ENCODE results near the gene DDX1. TPM values are rescaled to one million over a fixed set of nuclear protein-coding genes. Genes with fewer than 3 reads are reported as not detected.

The DDX1 gene
- total and polyA plus RNA-seq, 10 of the 15 experiments (the other 5 are each of a cell fraction or from before 2014, with no cell fraction given), result 53.2 to 134 (median 85.6) TPM

DNA sequence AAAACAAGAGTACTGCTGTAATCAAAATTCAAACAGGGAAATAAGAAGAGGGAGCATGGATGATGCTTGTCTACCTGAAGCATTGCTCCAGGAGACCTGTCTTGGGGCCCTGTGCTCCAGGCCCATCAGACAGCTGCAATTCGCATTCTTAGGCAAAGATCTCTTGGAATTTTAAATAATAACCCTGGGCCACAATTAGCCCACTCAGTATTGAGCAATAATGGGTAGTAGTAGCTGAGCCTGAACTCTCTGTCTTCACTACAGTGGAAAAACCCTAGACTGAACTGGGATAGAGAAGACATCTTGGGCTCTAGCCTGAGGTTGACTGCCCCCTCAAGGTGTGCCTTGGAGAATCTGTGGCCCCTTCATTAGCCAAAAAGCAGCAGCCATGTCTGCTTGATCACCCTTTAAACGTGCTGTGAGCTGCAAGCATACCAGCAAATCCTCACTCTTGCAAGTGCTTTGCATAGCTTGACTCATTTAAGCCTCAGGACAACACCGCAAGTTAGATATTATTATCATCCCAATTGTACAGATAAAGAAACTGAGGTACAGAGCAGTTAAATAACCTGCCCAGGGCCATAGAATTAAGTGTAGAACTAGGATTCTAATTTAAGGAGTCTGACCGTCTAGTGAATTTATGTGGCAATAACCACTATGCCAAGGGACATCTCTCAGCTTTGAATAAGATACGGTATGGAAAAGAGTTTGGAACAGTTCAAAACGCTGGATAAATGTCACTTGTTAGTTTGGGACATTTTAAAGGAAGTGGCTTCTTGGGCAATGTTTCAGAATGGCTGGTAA, 69.0 kb downstream of the DDX1 start (continued):
- TF ChIP-seq, protein P1, sequence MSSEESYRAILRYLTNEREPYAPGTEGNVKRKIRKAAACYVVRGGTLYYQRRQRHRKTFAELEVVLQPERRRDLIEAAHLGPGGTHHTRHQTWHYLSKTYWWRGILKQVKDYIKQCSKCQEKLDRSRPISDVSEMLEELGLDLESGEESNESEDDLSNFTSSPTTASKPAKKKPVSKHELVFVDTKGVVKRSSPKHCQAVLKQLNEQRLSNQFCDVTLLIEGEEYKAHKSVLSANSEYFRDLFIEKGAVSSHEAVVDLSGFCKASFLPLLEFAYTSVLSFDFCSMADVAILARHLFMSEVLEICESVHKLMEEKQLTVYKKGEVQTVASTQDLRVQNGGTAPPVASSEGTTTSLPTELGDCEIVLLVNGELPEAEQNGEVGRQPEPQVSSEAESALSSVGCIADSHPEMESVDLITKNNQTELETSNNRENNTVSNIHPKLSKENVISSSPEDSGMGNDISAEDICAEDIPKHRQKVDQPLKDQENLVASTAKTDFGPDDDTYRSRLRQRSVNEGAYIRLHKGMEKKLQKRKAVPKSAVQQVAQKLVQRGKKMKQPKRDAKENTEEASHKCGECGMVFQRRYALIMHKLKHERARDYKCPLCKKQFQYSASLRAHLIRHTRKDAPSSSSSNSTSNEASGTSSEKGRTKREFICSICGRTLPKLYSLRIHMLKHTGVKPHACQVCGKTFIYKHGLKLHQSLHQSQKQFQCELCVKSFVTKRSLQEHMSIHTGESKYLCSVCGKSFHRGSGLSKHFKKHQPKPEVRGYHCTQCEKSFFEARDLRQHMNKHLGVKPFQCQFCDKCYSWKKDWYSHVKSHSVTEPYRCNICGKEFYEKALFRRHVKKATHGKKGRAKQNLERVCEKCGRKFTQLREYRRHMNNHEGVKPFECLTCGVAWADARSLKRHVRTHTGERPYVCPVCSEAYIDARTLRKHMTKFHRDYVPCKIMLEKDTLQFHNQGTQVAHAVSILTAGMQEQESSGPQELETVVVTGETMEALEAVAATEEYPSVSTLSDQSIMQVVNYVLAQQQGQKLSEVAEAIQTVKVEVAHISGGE (CRISPR knock-in tag; IDR thresholded peaks at IDR 0.05), result no peak
- no peak for TF ChIP-seq CHD1 (IDR thresholded peaks at IDR 0.05; ENCODE audit: low read depth, low read length)
- TF ChIP-seq, protein P2, sequence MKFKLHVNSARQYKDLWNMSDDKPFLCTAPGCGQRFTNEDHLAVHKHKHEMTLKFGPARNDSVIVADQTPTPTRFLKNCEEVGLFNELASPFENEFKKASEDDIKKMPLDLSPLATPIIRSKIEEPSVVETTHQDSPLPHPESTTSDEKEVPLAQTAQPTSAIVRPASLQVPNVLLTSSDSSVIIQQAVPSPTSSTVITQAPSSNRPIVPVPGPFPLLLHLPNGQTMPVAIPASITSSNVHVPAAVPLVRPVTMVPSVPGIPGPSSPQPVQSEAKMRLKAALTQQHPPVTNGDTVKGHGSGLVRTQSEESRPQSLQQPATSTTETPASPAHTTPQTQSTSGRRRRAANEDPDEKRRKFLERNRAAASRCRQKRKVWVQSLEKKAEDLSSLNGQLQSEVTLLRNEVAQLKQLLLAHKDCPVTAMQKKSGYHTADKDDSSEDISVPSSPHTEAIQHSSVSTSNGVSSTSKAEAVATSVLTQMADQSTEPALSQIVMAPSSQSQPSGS (IDR thresholded peaks at IDR 0.05; ENCODE audit: low read length), result no peak

DNA sequence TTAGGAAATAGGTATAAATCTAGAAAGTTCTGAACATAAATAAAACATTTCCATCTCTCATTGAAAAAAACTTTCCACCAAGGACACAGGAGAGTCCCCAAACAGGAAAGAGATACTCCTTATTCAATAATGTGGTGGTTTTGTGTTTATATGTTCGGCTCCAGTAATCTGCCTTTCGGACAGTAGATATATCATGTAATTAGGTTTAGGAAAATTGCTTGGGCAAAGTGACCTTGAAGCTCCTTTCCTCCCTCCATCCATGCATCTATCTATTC, 69.6 kb downstream of the DDX1 start:
- Histone ChIP-seq H3K27me3 (replicated peaks in 1 of 2; ENCODE audit: control insufficient read depth in 2 of 2, insufficient read depth in 2 of 2, low read length in 1 of 2) (no peaks in the 10 kb centered on the region; a peak in 1 of 4 replicates), H3K4me1 (ENCODE audit: control insufficient read depth, insufficient read depth, low read length) (no peaks in the 10 kb centered on the region), H3K27ac (ENCODE audit: control insufficient read depth, insufficient read depth) (no peak overlapping the region), H3K9me3 (replicated peaks; ENCODE audit: control insufficient read depth, insufficient read depth, low read length) (no peaks in the 10 kb centered on the region), H3K36me3 (ENCODE audit: control insufficient read depth in 2 of 2, insufficient read depth in 2 of 2, low read length in 1 of 2) (no peaks in the 10 kb centered on the region), H4K20me1 (ENCODE audit: control insufficient read depth, insufficient read depth) (no peaks in the 10 kb centered on the region), H3K79me2 (ENCODE audit: control insufficient read depth, insufficient read depth, low read length) (no peaks in the 10 kb centered on the region), H3K4me2 (ENCODE audit: control insufficient read depth, insufficient read depth) (no peak overlapping the region), H2AFZ (ENCODE audit: control insufficient read depth, low read depth, low read length) (no peak overlapping the region), H3K4me3 (no peak overlapping the region), H3K9ac (ENCODE audit: control insufficient read depth, insufficient read depth, low read length) (no peak overlapping the region)
- CTCF ChIA-PET, result no interaction called here
- FAIRE-seq, result no peak
- DNase-seq (ENCODE audit: low read depth, low spot score), result no peak
- in situ Hi-C loops (cut with MboI) (no loop called here), intact Hi-C loops (cut with micrococcal nuclease; ENCODE audit: unreplicated experiment) (no loop called here)
- POLR2A ChIA-PET, result no interaction called here
- BruUV-seq (replicated peaks), result no TSS peak
- RAD21 ChIA-PET (ENCODE audit: unreplicated experiment), result no interaction called here
- no peak for ATAC-seq
- SMC1A ChIA-PET (ENCODE audit: uncharacterized antibody, unreplicated experiment), result no interaction called here
- WGBS (ENCODE audit: insufficient coverage, insufficient replicate concordance, low lambda C conversion rate, missing lambda C conversion rate), result 0% methylated on average over 2 of the region's 2 CpGs
- TF ChIP-seq SMC3 (IDR thresholded peaks at IDR 0.05; ENCODE audit: borderline replicate concordance, low read length) (no peak), MYC (IDR thresholded peaks at IDR 0.05; ENCODE audit: insufficient read depth, insufficient read length, insufficient replicate concordance, low read length, severe bottlenecking) (no peak), ZNF384 (IDR thresholded peaks at IDR 0.05; ENCODE audit: borderline replicate concordance, low read depth, low read length) (no peak), TAF1 (IDR thresholded peaks at IDR 0.05; ENCODE audit: borderline replicate concordance, low read depth, low read length) (no peak), RBBP5 (conservative IDR thresholded peaks at IDR 0.05) (no peak), SUZ12 (IDR thresholded peaks at IDR 0.05; ENCODE audit: unreplicated experiment) (no peak)
- TF ChIP-seq, protein P3, sequence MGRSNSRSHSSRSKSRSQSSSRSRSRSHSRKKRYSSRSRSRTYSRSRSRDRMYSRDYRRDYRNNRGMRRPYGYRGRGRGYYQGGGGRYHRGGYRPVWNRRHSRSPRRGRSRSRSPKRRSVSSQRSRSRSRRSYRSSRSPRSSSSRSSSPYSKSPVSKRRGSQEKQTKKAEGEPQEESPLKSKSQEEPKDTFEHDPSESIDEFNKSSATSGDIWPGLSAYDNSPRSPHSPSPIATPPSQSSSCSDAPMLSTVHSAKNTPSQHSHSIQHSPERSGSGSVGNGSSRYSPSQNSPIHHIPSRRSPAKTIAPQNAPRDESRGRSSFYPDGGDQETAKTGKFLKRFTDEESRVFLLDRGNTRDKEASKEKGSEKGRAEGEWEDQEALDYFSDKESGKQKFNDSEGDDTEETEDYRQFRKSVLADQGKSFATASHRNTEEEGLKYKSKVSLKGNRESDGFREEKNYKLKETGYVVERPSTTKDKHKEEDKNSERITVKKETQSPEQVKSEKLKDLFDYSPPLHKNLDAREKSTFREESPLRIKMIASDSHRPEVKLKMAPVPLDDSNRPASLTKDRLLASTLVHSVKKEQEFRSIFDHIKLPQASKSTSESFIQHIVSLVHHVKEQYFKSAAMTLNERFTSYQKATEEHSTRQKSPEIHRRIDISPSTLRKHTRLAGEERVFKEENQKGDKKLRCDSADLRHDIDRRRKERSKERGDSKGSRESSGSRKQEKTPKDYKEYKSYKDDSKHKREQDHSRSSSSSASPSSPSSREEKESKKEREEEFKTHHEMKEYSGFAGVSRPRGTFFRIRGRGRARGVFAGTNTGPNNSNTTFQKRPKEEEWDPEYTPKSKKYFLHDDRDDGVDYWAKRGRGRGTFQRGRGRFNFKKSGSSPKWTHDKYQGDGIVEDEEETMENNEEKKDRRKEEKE (IDR thresholded peaks at IDR 0.05), result no peak
- TF ChIP-seq, protein P4, sequence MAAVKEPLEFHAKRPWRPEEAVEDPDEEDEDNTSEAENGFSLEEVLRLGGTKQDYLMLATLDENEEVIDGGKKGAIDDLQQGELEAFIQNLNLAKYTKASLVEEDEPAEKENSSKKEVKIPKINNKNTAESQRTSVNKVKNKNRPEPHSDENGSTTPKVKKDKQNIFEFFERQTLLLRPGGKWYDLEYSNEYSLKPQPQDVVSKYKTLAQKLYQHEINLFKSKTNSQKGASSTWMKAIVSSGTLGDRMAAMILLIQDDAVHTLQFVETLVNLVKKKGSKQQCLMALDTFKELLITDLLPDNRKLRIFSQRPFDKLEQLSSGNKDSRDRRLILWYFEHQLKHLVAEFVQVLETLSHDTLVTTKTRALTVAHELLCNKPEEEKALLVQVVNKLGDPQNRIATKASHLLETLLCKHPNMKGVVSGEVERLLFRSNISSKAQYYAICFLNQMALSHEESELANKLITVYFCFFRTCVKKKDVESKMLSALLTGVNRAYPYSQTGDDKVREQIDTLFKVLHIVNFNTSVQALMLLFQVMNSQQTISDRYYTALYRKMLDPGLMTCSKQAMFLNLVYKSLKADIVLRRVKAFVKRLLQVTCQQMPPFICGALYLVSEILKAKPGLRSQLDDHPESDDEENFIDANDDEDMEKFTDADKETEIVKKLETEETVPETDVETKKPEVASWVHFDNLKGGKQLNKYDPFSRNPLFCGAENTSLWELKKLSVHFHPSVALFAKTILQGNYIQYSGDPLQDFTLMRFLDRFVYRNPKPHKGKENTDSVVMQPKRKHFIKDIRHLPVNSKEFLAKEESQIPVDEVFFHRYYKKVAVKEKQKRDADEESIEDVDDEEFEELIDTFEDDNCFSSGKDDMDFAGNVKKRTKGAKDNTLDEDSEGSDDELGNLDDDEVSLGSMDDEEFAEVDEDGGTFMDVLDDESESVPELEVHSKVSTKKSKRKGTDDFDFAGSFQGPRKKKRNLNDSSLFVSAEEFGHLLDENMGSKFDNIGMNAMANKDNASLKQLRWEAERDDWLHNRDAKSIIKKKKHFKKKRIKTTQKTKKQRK (IDR thresholded peaks at IDR 0.05; ENCODE audit: low read depth, low read length), result no peak
